ENCODE measurements around the gene PIGK. TPM values are rescaled to one million over a fixed set of nuclear protein-coding genes. Genes with fewer than 3 reads are reported as not detected.
"Not testable (repeated sequence)": the region's sequence is repeated elsewhere in the genome, so short reads cannot be mapped to it uniquely, and the experiment has no call there.

The PIGK gene
- total RNA-seq, 2 experiments from 2014 or later = 24.3 to 34.9 TPM

- Mint-ChIP-seq H3K27me3 (no peaks in the 10 kb centered on the region), H3K4me1 (no peaks in the 10 kb centered on the region), H3K9me3 (peaks cover 40% of the 10 kb centered on the region), H3K36me3 (ENCODE audit: low read depth) (peaks cover 22% of the 10 kb centered on the region), H3K27ac (no peak overlapping the region), H3K4me3 (no peak overlapping the region)
- POLR2A ChIA-PET = no interaction called here
- CTCF ChIA-PET = no interaction called here
- DNase-seq = no peak
Measured at GRCh38 chr1:77175230-77175844, 43.9 kb downstream of the PIGK start.

DNA sequence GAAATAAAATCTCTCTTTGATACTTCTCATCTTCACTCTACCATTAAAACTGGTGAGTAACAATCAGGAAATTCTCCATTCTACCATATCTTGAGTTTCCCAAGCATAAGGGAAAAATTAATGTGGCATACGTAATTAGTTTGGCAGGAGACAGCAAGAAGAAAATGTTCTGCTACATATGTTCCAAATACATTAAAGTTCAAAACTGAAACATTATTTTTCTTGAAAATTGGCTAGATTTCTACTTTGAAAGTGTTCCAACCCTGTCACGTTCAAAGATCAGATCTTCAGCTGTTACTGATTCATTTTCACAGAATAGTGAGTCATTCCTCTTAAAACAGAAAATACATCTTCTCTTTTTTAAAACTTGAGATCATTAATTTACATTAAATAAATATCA is 48.5 kb downstream of the PIGK start:
- H3K36me3 Mint-ChIP-seq (ENCODE audit: low read depth) = peaks cover 20% of the 10 kb centered on the region

DNA sequence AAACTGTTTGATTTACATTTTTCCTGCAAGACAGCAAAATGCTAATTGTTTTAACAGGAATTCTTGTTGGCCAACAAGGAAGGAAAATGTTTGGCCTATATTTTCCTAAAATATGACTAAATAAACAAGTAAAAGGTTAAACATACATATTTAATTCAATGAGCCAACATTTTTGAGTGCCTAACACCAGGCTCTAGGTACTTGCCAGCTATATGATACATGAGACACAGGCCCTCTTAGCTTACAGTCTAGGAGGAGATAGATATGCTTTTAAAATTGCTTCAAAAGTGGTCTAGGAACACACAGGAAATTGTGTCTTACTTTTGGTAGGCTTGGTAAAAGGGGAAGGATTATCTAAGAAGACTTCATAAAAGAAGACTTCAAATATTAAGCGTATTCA is 50.9 kb downstream of the PIGK start:
- peaks cover 16% of the 10 kb centered on the region for H3K36me3 Mint-ChIP-seq (ENCODE audit: low read depth)
- H3K9me3 Mint-ChIP-seq = peaks cover 14% of the 10 kb centered on the region
- CTCF ChIA-PET = no interaction called here
- no peaks in the 10 kb centered on the region for H3K27me3 Mint-ChIP-seq
- DNase-seq = no peak
- POLR2A ChIA-PET = no interaction called here
- no peak overlapping the region for H3K4me3 Mint-ChIP-seq
- H3K4me1 Mint-ChIP-seq = no peaks in the 10 kb centered on the region
- no peak overlapping the region for H3K27ac Mint-ChIP-seq

More for the DNA sequence above, 48.5 kb downstream of the PIGK start:
- DNase-seq = no peak
- POLR2A ChIA-PET = no interaction called here
- H3K27me3 Mint-ChIP-seq = no peaks in the 10 kb centered on the region
- peaks cover 31% of the 10 kb centered on the region for H3K9me3 Mint-ChIP-seq
- CTCF ChIA-PET = no interaction called here
- no peak overlapping the region for H3K27ac Mint-ChIP-seq
- no peak overlapping the region for H3K4me3 Mint-ChIP-seq
- no peaks in the 10 kb centered on the region for H3K4me1 Mint-ChIP-seq

GRCh38 chr1:77164434-77164944 is 54.7 kb downstream of the PIGK start:
- ChIA-PET CTCF (no interaction called here), POLR2A (no interaction called here)
- no peak overlapping the region for H3K4me3 Mint-ChIP-seq
- no peaks in the 10 kb centered on the region for H3K4me1 Mint-ChIP-seq
- no peak for DNase-seq
- H3K27ac Mint-ChIP-seq = no peak overlapping the region
- H3K9me3 Mint-ChIP-seq = peaks cover 5% of the 10 kb centered on the region
- peaks cover 34% of the 10 kb centered on the region for H3K36me3 Mint-ChIP-seq (ENCODE audit: low read depth)
- H3K27me3 Mint-ChIP-seq = no peaks in the 10 kb centered on the region

DNA sequence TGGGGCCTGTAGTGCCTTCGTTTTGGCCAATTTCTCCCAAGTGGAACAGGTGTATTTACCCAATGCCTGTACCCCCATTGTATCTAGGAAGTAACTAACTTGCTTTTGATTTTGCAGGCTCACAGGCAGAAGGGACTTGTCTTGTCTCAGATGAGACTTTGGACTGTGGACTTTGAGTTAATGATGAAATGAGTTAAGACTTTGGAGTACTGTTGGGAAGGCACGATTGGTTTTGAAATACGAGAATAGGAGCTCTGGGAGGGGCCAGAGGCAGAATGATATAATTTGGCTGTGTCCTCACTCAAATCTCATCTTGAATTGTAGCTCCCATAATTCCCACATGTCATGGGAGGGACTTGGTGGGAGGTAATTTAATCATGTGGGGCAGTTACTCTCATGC is 59.5 kb downstream of the PIGK start:
- Mint-ChIP-seq H3K9me3 (peaks cover 10% of the 10 kb centered on the region), H3K36me3 (ENCODE audit: low read depth) (peaks cover 47% of the 10 kb centered on the region)
- DNase-seq, CTCF ChIA-PET, H3K27me3 Mint-ChIP-seq, POLR2A ChIA-PET, H3K27ac Mint-ChIP-seq, H3K4me3 Mint-ChIP-seq, H3K4me1 Mint-ChIP-seq: not testable (repeated sequence)

DNA sequence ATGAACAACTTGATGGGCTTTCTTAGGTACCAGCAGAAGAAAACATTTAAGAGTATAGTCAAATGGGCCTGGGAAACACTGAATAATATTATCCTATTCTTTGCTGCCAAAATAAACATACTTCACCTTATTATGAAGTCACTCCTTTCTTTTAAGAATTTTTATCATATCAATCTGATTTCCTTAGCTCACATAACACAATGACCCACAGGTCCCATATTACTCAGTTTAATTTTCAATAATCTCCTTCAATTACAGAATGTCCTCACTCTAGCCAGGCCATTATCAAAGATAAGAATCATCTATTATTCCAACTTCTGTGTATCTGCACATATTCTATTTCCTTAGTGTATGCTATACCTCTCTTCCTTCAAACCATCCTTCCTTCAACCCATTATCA is 63.0 kb downstream of the PIGK start:
- Mint-ChIP-seq H3K27ac (no peak overlapping the region), H3K27me3 (no peaks in the 10 kb centered on the region), H3K9me3 (peaks cover 10% of the 10 kb centered on the region), H3K36me3 (ENCODE audit: low read depth) (peaks cover 53% of the 10 kb centered on the region), H3K4me3 (no peak overlapping the region), H3K4me1 (no peaks in the 10 kb centered on the region)
- ChIA-PET POLR2A (no interaction called here), CTCF (no interaction called here)
- DNase-seq = no peak

DNA sequence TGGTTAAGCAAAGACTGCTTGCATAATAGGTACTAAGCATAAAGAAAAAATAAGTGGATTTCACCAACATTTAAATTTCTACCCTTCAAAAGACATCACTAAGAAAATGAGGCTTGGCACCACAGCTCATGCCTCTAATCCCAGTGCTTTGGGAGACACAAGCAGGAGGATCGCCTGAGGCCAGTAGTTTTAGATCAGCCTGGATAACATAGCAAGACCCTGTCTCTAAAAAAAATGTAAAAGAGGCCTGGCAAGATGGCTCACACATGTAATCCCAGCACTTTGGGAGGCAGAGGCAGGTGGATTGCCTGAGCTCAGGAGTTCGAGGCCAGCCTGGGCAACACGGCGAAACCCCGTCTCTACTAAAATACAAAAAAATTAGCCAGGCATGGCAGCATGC is 73.0 kb downstream of the PIGK start:
- no peak for DNase-seq
- ChIA-PET POLR2A (no interaction called here), CTCF (interaction anchor here (1.0 kb wide), 1 partner anchor 410 kb away, joined by 3 read pairs; no protein-coding TSS in a partner anchor)
- H3K9me3 Mint-ChIP-seq = no peaks in the 10 kb centered on the region
- no peak overlapping the region for H3K27ac Mint-ChIP-seq
- H3K27me3 Mint-ChIP-seq = no peaks in the 10 kb centered on the region
- peaks cover 2% of the 10 kb centered on the region for H3K36me3 Mint-ChIP-seq (ENCODE audit: low read depth)
- no peak overlapping the region for H3K4me3 Mint-ChIP-seq
- H3K4me1 Mint-ChIP-seq = peaks cover 4% of the 10 kb centered on the region

DNA sequence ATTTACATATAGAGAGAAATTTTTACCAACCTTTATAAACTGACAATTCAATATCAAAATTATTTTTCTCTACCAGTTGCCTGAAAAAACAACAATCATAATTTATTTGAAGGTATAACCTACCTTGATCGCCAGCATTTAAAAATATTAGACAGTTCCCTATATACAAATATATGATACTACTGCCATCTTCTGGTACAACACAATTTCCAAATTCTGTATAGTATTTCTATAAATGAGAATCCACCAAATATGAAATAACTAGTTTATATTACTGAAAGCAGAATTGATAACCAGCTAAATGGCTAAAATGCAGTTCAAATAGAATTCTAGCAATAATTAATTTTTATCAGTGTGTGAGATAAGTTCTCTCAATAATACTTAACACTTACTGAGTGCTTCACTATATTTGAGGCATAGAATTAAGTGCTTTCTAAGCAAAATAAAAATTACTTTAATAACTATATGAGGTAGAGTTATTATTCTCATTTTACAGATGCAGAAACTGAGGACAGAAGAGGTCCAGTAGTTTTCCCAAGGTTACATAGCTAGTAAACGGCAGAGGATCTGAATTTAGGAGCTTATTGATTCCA is 75.6 kb downstream of the PIGK start:
- Mint-ChIP-seq H3K36me3 (ENCODE audit: low read depth) (no peaks in the 10 kb centered on the region), H3K9me3 (no peaks in the 10 kb centered on the region), H3K27ac (no peak overlapping the region), H3K4me3 (no peak overlapping the region), H3K27me3 (no peaks in the 10 kb centered on the region), H3K4me1 (peaks cover 4% of the 10 kb centered on the region)
- no peak for DNase-seq
- POLR2A ChIA-PET = no interaction called here
- CTCF ChIA-PET = interaction anchor here (1.0 kb wide), 1 partner anchor 989 kb away, joined by 3 read pairs; no protein-coding TSS in a partner anchor

DNA sequence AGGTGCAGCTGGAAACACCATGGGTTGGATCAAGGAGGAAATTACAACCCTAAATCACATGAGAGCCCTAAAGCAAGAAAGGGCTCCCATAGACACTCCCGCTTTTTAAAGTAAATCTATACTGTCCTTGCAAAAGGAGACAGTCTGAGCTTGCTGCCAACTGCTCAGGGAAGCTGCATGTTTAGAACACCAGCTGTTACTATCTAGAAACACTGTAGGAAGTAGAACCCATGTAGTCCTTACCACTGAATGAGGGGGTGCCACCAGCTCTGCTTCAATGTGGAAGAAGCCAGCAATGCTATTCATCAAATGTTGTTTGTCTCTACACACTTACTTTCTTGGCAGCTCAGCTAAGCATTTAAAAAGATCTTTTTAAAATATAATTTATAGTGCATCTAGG is 79.8 kb downstream of the PIGK start:
- H3K9me3 Mint-ChIP-seq = no peaks in the 10 kb centered on the region
- POLR2A ChIA-PET = no interaction called here
- no peak overlapping the region for H3K27ac Mint-ChIP-seq
- H3K36me3 Mint-ChIP-seq (ENCODE audit: low read depth) = no peaks in the 10 kb centered on the region
- no peaks in the 10 kb centered on the region for H3K27me3 Mint-ChIP-seq
- DNase-seq = no peak
- H3K4me3 Mint-ChIP-seq = no peak overlapping the region
- H3K4me1 Mint-ChIP-seq = no peaks in the 10 kb centered on the region
- CTCF ChIA-PET = no interaction called here

GRCh38 chr1:77134359-77134758 is 84.9 kb downstream of the PIGK start:
- no peak overlapping the region for H3K4me3 Mint-ChIP-seq
- no peaks in the 10 kb centered on the region for H3K36me3 Mint-ChIP-seq (ENCODE audit: low read depth)
- ChIA-PET POLR2A (no interaction called here), CTCF (no interaction called here)
- no peaks in the 10 kb centered on the region for H3K27me3 Mint-ChIP-seq
- H3K4me1 Mint-ChIP-seq = no peaks in the 10 kb centered on the region
- H3K27ac Mint-ChIP-seq = no peak overlapping the region
- no peaks in the 10 kb centered on the region for H3K9me3 Mint-ChIP-seq
- no peak for DNase-seq

GRCh38 chr1:77133731-77134358 is 85.4 kb downstream of the PIGK start:
- Mint-ChIP-seq H3K36me3 (ENCODE audit: low read depth) (no peaks in the 10 kb centered on the region), H3K27ac (no peak overlapping the region), H3K9me3 (no peaks in the 10 kb centered on the region), H3K27me3 (no peaks in the 10 kb centered on the region), H3K4me3 (no peak overlapping the region), H3K4me1 (no peaks in the 10 kb centered on the region)
- no peak for DNase-seq
- ChIA-PET POLR2A (no interaction called here), CTCF (no interaction called here)

GRCh38 chr1:77126307-77126706 is 92.9 kb downstream of the PIGK start:
- Mint-ChIP-seq H3K4me1 (no peaks in the 10 kb centered on the region), H3K4me3 (no peak overlapping the region), H3K27me3 (no peaks in the 10 kb centered on the region), H3K9me3 (no peaks in the 10 kb centered on the region), H3K36me3 (ENCODE audit: low read depth) (no peaks in the 10 kb centered on the region), H3K27ac (no peak overlapping the region)
- ChIA-PET POLR2A (no interaction called here), CTCF (no interaction called here)
- DNase-seq = peak; percentile 40

GRCh38 chr1:77121503-77121902 is 97.7 kb downstream of the PIGK start:
- H3K36me3 Mint-ChIP-seq (ENCODE audit: low read depth) = no peaks in the 10 kb centered on the region
- H3K4me3 Mint-ChIP-seq = no peak overlapping the region
- no peak for DNase-seq
- ChIA-PET POLR2A (no interaction called here), CTCF (no interaction called here)
- H3K27me3 Mint-ChIP-seq = no peaks in the 10 kb centered on the region
- H3K4me1 Mint-ChIP-seq = no peaks in the 10 kb centered on the region
- no peaks in the 10 kb centered on the region for H3K9me3 Mint-ChIP-seq
- H3K27ac Mint-ChIP-seq = no peak overlapping the region

- POLR2A ChIA-PET = interaction anchor here (0.6 kb wide), 1 partner anchor 87 kb away, joined by 3 read pairs; no protein-coding TSS in a partner anchor
- Mint-ChIP-seq H3K27ac (no peak overlapping the region), H3K9me3 (no peaks in the 10 kb centered on the region), H3K4me1 (no peaks in the 10 kb centered on the region), H3K36me3 (ENCODE audit: low read depth) (no peaks in the 10 kb centered on the region), H3K4me3 (no peak overlapping the region), H3K27me3 (no peaks in the 10 kb centered on the region)
- no peak for DNase-seq
- CTCF ChIA-PET = no interaction called here
Measured at GRCh38 chr1:77120950-77121349, 98.3 kb downstream of the PIGK start.
